ENCODE data around the gene HELZ.

Gene HELZ

GRCh38 chr17:67180275-67180674, 64.7 kb downstream of the HELZ start:
- Histone ChIP-seq H3K23ac (ENCODE audit: low read length) (no peak overlapping the region), H3K9ac (ENCODE audit: low read length) (no peak overlapping the region), H2BK5ac (ENCODE audit: low read depth, low read length, poor library complexity) (no peak overlapping the region), H3K79me1 (ENCODE audit: low read length) (no peaks in the 10 kb centered on the region), H3K18ac (ENCODE audit: low read length) (no peak overlapping the region), H3K4me3 (ENCODE audit: low read depth, low read length) (no peak overlapping the region), H3K4ac (ENCODE audit: low read depth, low read length) (no peak overlapping the region), H3K4me2 (ENCODE audit: low read length) (no peak overlapping the region), H4K91ac (ENCODE audit: low read depth, low read length) (no peak overlapping the region), H2AFZ (ENCODE audit: insufficient read depth, low read length, poor library complexity) (no peak overlapping the region), H3K4me1 (ENCODE audit: control insufficient read depth in 1 of 2, insufficient read depth in 2 of 2, low read length in 2 of 2) (no peaks in the 10 kb centered on the region), H2BK120ac (ENCODE audit: insufficient read depth, low read length, poor library complexity) (no peak overlapping the region), H3K27ac (ENCODE audit: low read depth, low read length) (no peak overlapping the region), H4K8ac (ENCODE audit: low read depth, low read length) (no peak overlapping the region), H3K9me3 (ENCODE audit: insufficient read depth, low read depth, low read length) (no peaks in the 10 kb centered on the region), H2AK5ac (ENCODE audit: low read length) (no peak overlapping the region), H3K14ac (ENCODE audit: low read length) (no peak overlapping the region), H3K27me3 (ENCODE audit: insufficient read depth, low read length) (no peaks in the 10 kb centered on the region), H2BK12ac (ENCODE audit: low read length) (no peak overlapping the region), H4K12ac (ENCODE audit: low read depth, low read length) (no peak overlapping the region), H3K36me3 (ENCODE audit: control insufficient read depth in 1 of 2, insufficient read depth in 2 of 2, low read length in 2 of 2) (peaks cover 2 to 10% of the 10 kb centered on the region in 2 experiments), H3K79me2 (ENCODE audit: control insufficient read depth, insufficient read depth, low read length, poor library complexity) (no peaks in the 10 kb centered on the region)
- WGBS (ENCODE audit: extremely low coverage, insufficient coverage, insufficient read length) = no CpG with 5 or more reads among the region's 5 CpGs
- no peak for DNase-seq

- H4K91ac ChIP-seq (ENCODE audit: low read depth, low read length) = no peak overlapping the region
- no peaks in the 10 kb centered on the region for H3K79me1 ChIP-seq (ENCODE audit: low read length)
- H4K12ac ChIP-seq (ENCODE audit: low read depth, low read length) = no peak overlapping the region
- no peak overlapping the region for H2BK120ac ChIP-seq (ENCODE audit: insufficient read depth, low read length, poor library complexity)
- no peak overlapping the region for H3K4me3 ChIP-seq (ENCODE audit: low read depth, low read length)
- no peaks in the 10 kb centered on the region for H3K27me3 ChIP-seq (ENCODE audit: insufficient read depth, low read length)
- no peak overlapping the region for H3K4ac ChIP-seq (ENCODE audit: low read depth, low read length)
- H3K14ac ChIP-seq (ENCODE audit: low read length) = no peak overlapping the region
- H3K27ac ChIP-seq (ENCODE audit: low read depth, low read length) = no peak overlapping the region
- no peak overlapping the region for H3K23ac ChIP-seq (ENCODE audit: low read length)
- DNase-seq = no peak
- no peak overlapping the region for H2AK5ac ChIP-seq (ENCODE audit: low read length)
- no peak overlapping the region for H2AFZ ChIP-seq (ENCODE audit: insufficient read depth, low read length, poor library complexity)
- H3K9ac ChIP-seq (ENCODE audit: low read length) = no peak overlapping the region
- H3K79me2 ChIP-seq (ENCODE audit: control insufficient read depth, insufficient read depth, low read length, poor library complexity) = no peaks in the 10 kb centered on the region
- no peak overlapping the region for H3K4me2 ChIP-seq (ENCODE audit: low read length)
- no CpG with 5 or more reads among the region's 4 CpGs for WGBS (ENCODE audit: extremely low coverage, insufficient coverage, insufficient read length)
- H2BK5ac ChIP-seq (ENCODE audit: low read depth, low read length, poor library complexity) = no peak overlapping the region
- H4K8ac ChIP-seq (ENCODE audit: low read depth, low read length) = no peak overlapping the region
- H3K4me1 ChIP-seq (ENCODE audit: control insufficient read depth in 1 of 2, insufficient read depth in 2 of 2, low read length in 2 of 2) = no peaks in the 10 kb centered on the region
- no peak overlapping the region for H3K18ac ChIP-seq (ENCODE audit: low read length)
- no peak overlapping the region for H2BK12ac ChIP-seq (ENCODE audit: low read length)
- no peaks in the 10 kb centered on the region for H3K9me3 ChIP-seq (ENCODE audit: insufficient read depth, low read depth, low read length)
- peaks cover 2 to 14% of the 10 kb centered on the region in 2 experiments for H3K36me3 ChIP-seq (ENCODE audit: control insufficient read depth in 1 of 2, insufficient read depth in 2 of 2, low read length in 2 of 2)
These were observed 66.4 kb downstream of the HELZ start for GRCh38 chr17:67178555-67178954.

- Histone ChIP-seq H4K8ac (ENCODE audit: low read depth, low read length) (no peak overlapping the region), H2BK12ac (ENCODE audit: low read length) (no peak overlapping the region), H3K14ac (ENCODE audit: low read length) (no peak overlapping the region), H3K9ac (ENCODE audit: low read length) (no peak overlapping the region), H3K4me1 (ENCODE audit: control insufficient read depth in 1 of 2, insufficient read depth in 2 of 2, low read length in 2 of 2) (no peaks in the 10 kb centered on the region), H2AFZ (ENCODE audit: insufficient read depth, low read length, poor library complexity) (no peak overlapping the region), H3K18ac (ENCODE audit: low read length) (no peak overlapping the region), H3K36me3 (ENCODE audit: control insufficient read depth in 1 of 2, insufficient read depth in 2 of 2, low read length in 2 of 2) (peaks cover 2 to 14% of the 10 kb centered on the region in 2 experiments), H2AK5ac (ENCODE audit: low read length) (no peak overlapping the region), H4K91ac (ENCODE audit: low read depth, low read length) (no peak overlapping the region), H2BK5ac (ENCODE audit: low read depth, low read length, poor library complexity) (no peak overlapping the region), H4K12ac (ENCODE audit: low read depth, low read length) (no peak overlapping the region), H3K27me3 (ENCODE audit: insufficient read depth, low read length) (no peaks in the 10 kb centered on the region), H3K4ac (ENCODE audit: low read depth, low read length) (no peak overlapping the region), H3K4me3 (ENCODE audit: low read depth, low read length) (no peak overlapping the region), H3K9me3 (ENCODE audit: insufficient read depth, low read depth, low read length) (no peaks in the 10 kb centered on the region), H3K23ac (ENCODE audit: low read length) (no peak overlapping the region), H3K27ac (ENCODE audit: low read depth, low read length) (no peak overlapping the region), H2BK120ac (ENCODE audit: insufficient read depth, low read length, poor library complexity) (no peak overlapping the region), H3K79me1 (ENCODE audit: low read length) (no peaks in the 10 kb centered on the region), H3K4me2 (ENCODE audit: low read length) (no peak overlapping the region), H3K79me2 (ENCODE audit: control insufficient read depth, insufficient read depth, low read length, poor library complexity) (no peaks in the 10 kb centered on the region)
- DNase-seq = no peak
These were observed 67.3 kb downstream of the HELZ start for GRCh38 chr17:67177732-67178131.

- Histone ChIP-seq H2BK5ac (ENCODE audit: low read depth, low read length, poor library complexity) (no peak overlapping the region), H3K27ac (ENCODE audit: low read depth, low read length) (no peak overlapping the region), H3K23ac (ENCODE audit: low read length) (no peak overlapping the region), H3K27me3 (ENCODE audit: insufficient read depth, low read length) (no peaks in the 10 kb centered on the region), H3K4ac (ENCODE audit: low read depth, low read length) (no peak overlapping the region), H4K12ac (ENCODE audit: low read depth, low read length) (no peak overlapping the region), H3K79me1 (ENCODE audit: low read length) (no peaks in the 10 kb centered on the region), H2BK120ac (ENCODE audit: insufficient read depth, low read length, poor library complexity) (no peak overlapping the region), H2AFZ (ENCODE audit: insufficient read depth, low read length, poor library complexity) (no peak overlapping the region), H3K4me1 (ENCODE audit: control insufficient read depth in 1 of 2, insufficient read depth in 2 of 2, low read length in 2 of 2) (no peaks in the 10 kb centered on the region), H3K18ac (ENCODE audit: low read length) (no peak overlapping the region), H3K9ac (ENCODE audit: low read length) (no peak overlapping the region), H3K4me3 (ENCODE audit: low read depth, low read length) (no peak overlapping the region), H3K9me3 (ENCODE audit: insufficient read depth, low read depth, low read length) (no peaks in the 10 kb centered on the region), H4K91ac (ENCODE audit: low read depth, low read length) (no peak overlapping the region), H2BK12ac (ENCODE audit: low read length) (no peak overlapping the region), H3K14ac (ENCODE audit: low read length) (no peak overlapping the region), H2AK5ac (ENCODE audit: low read length) (no peak overlapping the region), H3K4me2 (ENCODE audit: low read length) (no peak overlapping the region), H4K8ac (ENCODE audit: low read depth, low read length) (no peak overlapping the region), H3K36me3 (ENCODE audit: control insufficient read depth in 1 of 2, insufficient read depth in 2 of 2, low read length in 2 of 2) (peaks cover 1 to 11% of the 10 kb centered on the region in 2 experiments), H3K79me2 (ENCODE audit: control insufficient read depth, insufficient read depth, low read length, poor library complexity) (no peaks in the 10 kb centered on the region)
- WGBS (ENCODE audit: extremely low coverage, insufficient coverage, insufficient read length) = no CpG with 5 or more reads among the region's 5 CpGs
- no peak for DNase-seq
These were observed 70.8 kb downstream of the HELZ start for GRCh38 chr17:67174190-67174589.
